Activated CD4-positive, alpha-beta T cell treated with anti-CD3 and anti-CD28 coated beads, Interleukin-2, amount 50 U/mL, for 48 hours (primary cell): ENCODE data around the gene CEP85.

Experiments
- DNase-seq, 2 experiments: peaks; one replicate each; pipeline ENCODE4 v3.0.0-alpha.2; 2020

The CEP85 gene

DNA sequence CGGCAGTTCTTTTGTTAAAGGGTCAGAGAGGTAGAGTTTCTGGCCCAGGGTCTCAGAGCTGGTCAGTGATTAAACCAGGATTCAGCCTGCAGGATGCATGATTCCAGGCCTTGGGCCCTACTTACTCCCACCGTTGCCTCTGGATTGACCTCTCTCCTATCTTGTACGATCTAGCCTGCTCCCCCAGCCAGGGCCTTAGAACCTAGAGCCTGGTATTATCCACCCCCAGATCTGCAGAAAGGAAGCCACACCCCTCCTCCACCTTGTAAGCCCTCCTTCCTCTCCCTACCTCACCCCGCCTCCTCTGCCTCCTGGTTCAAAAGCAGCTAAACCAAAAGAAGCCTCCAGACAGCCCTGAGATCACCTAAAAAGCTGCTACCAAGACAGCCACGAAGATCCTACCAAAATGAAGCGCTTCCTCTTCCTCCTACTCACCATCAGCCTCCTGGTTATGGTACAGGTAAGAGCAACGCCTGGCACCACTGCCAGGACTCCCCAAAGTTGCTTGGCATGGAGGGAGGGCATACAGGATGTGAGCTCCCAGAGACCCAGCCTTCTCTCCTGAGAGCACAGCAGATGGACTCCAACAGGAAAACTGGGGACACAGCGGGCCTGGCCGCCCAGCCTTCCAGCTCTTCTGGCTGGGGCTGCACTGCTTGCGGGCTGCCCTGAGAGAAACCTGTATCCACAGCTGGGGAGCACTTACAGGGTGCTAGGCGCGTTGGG, 83.8 kb downstream of the CEP85 start, which contains the start of gene CD52:
Gene CD52, plus strand, starts transcription at position 347 of the 726 bp plus-strand sequence. Its CDS starts 60 bp downstream, at position 407.
- DNase-seq = peak; percentile 75 to 83

GRCh38 chr1:26318338-26319064, 84.5 kb downstream of the CEP85 start:
- DNase-seq = peak; percentile 65 to 76

DNA sequence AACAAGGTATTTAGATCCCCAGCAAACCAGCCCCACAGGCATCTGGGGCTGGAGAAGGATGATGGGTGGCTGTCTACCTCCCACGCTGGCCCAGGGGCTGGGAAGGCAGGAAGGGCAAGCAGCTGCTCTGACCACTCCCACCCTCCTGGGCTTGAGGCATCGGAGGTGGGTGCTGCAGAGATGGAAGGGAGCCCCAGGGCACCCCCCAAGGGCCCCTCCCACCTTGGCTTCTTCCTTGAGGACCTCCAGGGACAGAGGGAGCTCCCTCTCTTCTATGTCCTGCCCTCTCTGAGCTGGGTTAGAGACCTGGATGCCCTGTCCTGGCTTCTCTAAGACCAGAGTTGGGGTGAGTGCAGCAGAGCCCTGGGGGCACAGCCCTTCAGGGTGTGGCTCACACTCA, 86.9 kb downstream of the CEP85 start:
- peak in 1 of 2 experiments; percentile 16 for DNase-seq

GRCh38 chr1:26321315-26322041, 87.5 kb downstream of the CEP85 start:
- peak; percentile 99 for DNase-seq

DNA sequence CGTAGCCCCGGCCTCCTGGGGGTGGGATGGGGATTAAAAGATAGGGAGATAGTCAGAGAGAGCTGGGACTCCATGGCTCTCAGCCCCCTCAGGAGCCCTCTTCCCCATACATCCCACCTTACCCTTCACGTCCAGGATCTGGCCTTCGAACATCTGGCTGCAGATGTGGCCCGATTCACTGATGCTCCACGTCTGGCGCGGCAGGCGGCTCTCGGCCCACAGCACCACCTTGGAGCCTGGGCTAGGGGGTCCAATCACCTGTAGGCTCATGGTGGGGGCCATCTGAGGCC, 88.0 kb downstream of the CEP85 start:
- no peak for DNase-seq

DNA sequence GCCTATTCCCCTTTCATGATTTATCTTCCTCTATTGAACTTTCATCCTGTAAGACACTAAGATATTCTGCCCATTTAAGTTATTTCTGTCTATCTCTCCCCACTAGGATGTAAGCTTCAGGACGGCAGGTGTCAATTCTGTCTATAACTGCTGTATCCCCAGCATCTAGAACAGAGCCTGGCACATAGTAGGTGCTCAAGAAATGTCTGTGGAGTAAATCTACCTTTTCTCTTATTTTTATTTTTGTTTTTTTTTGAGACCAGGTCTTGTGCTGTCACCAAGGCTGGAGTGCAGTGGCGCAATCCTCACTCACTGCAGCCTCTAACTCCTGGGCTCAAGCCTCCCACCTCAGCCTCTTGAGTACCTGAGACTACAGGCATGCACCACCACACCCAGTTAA, 89.4 kb downstream of the CEP85 start:
- DNase-seq = no peak

GRCh38 chr1:26324550-26324949, 90.5 kb downstream of the CEP85 start:
- DNase-seq = no peak

DNA sequence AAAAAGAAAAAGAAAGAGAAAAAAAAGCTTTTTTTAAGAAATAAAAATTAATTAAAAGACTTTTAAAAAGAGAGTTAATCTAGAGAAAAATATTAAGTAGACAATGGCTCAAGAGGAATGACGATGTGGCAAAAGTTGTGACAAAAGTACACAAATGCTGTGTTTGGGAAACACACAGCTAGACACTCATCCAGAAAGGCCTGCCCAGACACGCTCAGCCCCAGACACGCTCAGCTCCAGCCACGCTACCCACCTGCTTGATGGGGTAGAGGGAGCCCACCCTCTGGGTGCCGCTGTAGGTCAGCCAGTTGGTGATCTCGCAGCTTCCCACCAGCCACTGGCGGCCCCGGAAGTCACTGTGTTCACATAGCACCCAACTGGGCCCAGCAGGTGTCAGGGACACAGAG, 94.0 kb downstream of the CEP85 start:
- no peak for DNase-seq
